SIG-M5 (cell line): ENCODE measurements around the gene CEBPZ.
"Not testable (repeated sequence)": the region's sequence is repeated elsewhere in the genome, so short reads cannot be mapped to it uniquely, and the experiment has no call there.

Experiments
- DNase-seq: peaks from one replicate; lab custom pipeline; 2025; lab: John Stamatoyannopoulos, UW

Gene CEBPZ, protein sequence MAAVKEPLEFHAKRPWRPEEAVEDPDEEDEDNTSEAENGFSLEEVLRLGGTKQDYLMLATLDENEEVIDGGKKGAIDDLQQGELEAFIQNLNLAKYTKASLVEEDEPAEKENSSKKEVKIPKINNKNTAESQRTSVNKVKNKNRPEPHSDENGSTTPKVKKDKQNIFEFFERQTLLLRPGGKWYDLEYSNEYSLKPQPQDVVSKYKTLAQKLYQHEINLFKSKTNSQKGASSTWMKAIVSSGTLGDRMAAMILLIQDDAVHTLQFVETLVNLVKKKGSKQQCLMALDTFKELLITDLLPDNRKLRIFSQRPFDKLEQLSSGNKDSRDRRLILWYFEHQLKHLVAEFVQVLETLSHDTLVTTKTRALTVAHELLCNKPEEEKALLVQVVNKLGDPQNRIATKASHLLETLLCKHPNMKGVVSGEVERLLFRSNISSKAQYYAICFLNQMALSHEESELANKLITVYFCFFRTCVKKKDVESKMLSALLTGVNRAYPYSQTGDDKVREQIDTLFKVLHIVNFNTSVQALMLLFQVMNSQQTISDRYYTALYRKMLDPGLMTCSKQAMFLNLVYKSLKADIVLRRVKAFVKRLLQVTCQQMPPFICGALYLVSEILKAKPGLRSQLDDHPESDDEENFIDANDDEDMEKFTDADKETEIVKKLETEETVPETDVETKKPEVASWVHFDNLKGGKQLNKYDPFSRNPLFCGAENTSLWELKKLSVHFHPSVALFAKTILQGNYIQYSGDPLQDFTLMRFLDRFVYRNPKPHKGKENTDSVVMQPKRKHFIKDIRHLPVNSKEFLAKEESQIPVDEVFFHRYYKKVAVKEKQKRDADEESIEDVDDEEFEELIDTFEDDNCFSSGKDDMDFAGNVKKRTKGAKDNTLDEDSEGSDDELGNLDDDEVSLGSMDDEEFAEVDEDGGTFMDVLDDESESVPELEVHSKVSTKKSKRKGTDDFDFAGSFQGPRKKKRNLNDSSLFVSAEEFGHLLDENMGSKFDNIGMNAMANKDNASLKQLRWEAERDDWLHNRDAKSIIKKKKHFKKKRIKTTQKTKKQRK

DNA sequence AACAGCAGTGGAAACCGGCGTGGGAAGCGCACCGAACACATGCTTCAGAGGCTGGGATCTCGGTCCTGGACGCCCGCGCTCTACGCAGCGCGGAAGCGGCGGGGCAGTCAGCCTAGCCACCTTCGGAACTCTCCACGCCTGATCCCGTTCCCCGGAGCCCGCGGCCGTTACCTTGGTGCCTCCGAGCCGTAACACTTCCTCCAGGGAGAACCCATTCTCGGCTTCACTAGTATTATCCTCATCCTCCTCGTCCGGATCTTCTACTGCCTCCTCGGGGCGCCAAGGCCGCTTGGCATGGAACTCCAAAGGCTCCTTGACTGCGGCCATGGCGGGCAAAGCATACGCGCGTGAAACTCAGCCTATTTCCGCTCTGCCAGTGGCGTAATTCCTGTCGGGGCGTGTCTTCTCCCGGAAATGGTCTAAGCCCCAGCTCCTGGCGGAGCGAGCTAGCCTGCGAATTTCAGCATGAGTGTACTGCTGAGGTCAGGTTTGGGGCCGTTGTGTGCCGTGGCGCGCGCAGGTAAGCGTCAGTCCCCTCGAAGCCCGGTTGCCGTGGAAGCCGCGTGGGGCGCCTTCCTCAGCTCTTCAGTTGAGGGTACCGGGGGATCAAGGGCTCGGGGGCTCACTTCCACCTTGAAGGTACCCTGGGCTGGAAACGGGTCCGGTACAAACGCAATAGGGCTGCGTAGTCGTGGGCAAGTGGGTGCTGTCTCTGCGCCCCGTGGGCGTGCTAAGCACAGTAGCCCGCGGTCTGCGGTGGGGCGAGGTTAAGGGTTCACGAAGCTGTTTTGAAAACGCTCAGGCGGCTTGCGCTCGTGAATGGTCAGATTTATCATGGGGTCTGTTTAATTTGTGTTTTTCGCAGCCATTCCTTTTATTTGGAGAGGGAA is at the start of gene CEBPZ, which contains the start of gene NDUFAF7:
TSS of gene CEBPZ (minus strand) at position 356 of the 890 bp plus-strand sequence. CDS start at position 327, 29 bp downstream.
TSS of gene NDUFAF7 (plus strand) at position 418 of the 890 bp plus-strand sequence. CDS start at position 466, 48 bp downstream.
- DNase-seq, result peak; percentile 82

DNA sequence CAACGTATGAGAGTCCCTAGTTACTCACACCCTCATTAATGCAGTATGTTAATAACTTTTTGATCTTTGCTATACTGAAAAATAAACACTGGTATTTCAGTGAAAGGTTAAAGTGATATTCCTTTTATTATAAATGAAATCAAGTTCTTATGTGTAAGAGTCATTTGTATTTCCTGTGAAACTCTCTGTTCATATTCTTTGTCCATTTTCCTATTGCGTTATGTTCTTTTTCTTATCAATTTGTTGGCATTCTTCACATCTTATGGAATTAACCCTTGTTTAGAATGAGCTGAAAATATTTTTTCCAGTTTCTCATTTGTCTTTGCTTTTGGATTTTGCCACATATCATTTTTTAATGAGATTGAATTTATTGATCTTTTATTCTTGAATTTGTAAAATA is 44.9 kb upstream of the CEBPZ start:
- no peak for DNase-seq

DNA sequence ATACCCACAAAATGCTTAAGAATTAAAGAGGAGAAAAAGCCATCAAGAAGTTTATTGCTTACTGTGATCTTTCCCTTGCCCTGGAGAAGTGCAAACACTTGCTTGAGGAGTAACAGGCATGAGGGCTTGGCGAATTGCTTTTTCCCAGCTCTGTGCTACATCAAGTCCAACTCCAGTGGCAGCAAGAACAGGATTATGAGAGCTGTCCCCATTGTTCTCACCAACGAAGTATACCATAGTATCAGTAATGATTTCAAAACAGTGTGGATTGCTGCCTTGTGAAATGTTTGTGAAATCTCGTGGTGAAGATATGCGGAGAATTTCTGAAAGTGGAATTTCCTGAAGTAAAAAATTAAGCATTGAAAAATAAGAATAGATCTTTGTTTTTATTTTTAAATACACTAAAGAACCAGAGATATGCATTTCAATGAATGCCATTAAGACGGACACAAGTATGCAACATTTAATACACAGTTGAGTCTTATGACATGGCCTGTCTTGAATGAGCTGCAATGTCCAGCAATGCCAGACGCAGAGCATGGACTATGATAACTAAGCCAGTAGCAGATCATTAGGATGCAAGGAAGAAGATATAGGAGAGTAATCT is 43.1 kb upstream of the CEBPZ start:
- no peak for DNase-seq

DNA sequence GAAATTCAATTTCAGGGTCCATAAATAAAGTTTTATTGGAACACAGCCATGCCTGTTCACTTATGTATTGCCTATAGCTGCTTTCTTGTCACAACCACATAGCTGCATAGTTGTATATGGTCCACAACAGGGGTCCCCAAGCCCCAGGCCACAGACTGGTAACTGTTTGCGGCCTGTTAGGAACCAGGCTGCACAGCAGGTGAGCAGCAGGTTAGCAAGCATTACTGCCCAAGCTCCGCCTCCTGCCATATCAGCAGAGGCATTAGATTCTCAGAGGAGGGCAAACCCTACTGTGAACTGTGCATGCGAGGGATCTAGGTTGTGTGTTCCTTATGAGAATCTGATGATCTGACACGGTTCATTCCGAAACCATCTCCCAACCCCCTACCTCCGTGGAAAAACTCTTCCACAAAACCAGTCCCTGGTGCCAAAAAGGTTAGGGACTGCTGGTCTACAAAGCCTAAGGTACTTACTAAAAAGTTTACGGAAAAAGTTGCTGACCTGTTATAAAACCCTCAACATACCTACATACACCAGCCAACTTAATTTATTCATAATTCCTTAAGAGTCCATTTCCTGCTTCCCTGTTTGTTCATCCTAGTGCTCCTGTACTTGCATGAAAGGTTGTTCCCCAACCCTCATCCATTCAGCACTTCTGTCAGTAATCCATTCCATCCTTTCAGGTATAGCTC is 40.1 kb upstream of the CEBPZ start:
- DNase-seq, result no peak

DNA sequence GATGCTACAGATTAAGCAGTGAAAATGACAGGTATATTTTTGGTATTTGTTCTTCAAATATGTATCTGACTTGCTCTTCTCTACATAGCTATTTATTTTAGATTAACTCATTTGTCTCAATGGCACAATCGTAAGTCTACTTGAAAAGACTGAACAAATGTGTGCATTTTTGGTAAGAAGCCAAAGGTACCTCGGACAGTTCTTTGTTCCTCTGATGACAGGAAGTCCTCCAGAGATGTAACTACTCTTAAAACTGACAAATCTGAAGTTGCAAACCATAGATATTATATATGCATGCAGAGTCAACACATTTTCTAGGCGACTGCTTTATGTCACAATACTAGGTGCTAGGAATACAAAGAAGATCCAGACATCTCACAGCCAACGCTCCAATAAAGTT is 36.7 kb upstream of the CEBPZ start:
- no peak for DNase-seq

DNA sequence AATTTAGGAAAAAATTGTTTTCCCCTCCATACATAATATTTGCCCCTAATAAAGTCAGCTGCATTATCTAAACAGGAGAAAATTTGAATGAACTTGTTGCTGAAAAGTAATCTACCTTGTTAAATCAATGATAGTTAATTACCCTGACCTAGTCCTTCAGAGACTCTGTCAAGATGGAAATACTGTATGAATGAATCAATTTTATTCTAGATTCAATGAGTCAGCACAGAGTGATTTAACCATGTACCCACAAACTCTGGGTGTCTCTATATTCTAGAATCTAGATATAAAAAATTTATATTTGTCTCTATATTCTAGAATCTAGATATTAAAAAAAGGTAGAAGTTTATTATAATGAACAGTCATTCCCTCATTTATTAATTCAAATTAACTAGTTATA is 36.3 kb upstream of the CEBPZ start:
- no peak for DNase-seq

DNA sequence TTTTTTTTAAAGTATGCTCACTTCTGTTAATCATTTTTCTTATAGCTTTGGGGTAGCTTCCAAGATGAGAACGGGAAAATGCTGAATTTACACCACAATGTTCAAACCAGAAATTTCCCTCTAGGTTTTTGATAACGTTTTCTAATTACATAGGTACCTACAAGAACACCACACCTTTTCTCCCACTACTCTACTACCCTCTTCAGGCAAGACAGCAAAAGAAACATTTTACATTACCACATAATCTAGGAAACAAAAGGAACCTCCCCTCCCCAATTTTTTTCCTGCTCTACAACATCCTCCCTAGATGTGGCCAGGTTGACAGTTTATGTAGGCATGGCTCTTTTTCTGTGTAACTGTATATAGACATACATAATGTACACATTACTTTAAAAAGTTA is 32.4 kb upstream of the CEBPZ start:
- DNase-seq, result no peak

DNA sequence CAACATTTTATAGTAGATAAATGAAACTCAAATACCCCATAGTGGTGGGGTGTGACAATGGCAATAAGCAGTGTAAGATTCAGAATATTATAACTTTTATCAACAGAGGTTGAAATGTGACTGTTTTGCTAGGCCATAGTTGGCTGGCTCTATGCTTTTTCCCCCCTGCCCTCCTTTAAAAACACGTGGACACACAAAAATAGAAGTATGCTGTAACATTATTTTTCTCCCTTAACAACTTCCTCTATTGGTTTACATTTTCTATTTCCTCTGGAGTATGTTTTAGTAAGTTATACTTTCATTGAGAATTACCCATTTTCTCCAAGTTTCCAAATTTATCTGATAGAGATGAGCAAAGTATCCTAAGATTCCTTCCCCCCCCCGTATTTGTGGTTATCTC is 31.1 kb upstream of the CEBPZ start:
- no peak for DNase-seq

DNA sequence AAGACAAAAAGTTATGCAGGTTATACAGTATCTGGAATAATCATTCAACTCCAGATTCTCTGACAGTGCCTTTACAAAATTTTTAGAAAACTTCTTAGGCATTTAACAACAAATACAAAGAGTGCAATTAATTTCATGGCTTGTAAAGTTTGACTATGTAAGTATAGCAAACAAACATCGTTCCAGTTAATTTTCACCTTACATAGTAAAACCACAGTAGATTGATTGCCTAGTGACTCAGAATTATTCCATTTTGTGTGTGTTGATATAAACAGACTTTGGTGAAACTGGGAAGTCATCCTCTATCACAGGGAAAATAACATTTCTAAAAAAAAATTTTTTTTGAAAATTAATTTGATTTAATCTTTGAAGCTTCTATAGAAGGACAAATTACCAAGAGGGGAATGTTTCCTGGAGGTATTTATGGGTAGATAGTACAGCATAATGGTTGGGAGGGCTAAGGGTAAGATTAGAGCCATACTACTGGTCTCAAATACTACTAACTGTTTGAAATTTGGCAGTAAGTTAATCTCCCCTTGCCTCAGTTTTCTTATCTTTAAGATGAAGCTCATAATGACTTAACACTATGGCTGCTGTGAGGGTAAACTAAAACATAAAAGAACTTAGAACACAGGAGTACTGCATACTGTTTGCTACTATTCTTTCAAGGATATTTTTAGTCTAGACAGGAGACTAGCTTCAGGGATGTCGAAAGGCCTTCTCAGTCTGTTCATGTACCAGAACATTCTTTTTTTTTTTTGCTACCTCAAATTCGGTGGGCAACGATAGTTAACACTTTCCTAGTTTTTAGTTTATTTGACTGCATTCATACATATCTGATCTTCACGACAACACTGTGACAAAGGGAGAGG is 19.7 kb upstream of the CEBPZ start:
- no peak for DNase-seq

DNA sequence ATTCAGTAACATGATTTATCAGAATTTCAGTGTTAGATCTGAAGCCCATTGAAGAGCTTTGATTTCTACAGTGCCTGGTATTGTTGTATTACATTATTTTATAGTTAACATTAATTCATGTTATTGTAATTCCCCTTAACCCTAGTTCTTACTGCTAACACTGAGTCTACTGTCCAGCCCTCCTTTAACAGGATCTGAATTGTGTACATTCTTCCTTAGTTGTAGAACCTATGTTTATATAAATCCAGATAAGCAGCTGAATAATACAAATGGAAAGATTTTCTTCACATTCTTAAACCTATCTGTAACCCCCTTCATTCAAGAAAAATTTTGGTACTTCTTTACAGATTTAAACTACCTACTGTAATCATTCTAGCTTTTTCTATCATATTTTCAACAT is 14.8 kb upstream of the CEBPZ start:
- no peak for DNase-seq

DNA sequence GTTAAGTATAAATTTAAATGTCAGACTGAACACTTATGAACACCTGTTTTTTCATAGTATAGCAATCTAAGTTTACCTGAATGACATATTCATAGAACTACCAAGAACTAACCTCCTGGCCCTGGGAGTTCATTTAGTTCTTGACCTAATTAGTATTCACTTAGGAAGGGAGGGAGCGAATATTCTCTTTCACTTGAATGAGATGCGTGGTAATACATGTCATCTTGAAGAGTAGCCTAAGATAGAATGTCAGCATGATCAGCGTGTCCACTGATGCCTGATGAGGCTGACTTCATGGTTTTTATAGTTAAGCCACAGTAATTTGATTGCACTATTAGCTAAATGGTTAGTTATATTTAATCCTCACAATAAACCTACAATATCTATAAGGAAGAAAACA is 13.4 kb upstream of the CEBPZ start:
- no peak for DNase-seq

DNA sequence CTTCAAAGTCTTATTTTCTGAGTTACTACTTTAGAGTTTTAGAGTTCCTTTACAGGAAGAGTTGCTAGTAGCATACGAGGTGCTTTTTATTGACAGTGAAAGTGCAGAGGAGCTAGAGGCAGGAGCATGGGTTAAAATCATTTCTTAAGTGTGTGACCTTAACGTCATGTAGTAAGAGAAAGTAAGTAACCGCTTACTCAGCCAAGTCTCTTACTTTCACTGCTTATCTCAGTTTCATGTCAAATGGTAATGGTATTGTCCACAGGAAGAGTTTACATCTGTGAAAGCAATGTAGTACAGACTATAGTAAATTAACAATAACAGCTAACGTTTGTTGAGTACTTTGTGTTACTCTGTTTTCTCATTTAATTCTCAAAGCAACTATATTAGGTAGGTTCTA is 12.6 kb upstream of the CEBPZ start:
- no peak for DNase-seq

DNA sequence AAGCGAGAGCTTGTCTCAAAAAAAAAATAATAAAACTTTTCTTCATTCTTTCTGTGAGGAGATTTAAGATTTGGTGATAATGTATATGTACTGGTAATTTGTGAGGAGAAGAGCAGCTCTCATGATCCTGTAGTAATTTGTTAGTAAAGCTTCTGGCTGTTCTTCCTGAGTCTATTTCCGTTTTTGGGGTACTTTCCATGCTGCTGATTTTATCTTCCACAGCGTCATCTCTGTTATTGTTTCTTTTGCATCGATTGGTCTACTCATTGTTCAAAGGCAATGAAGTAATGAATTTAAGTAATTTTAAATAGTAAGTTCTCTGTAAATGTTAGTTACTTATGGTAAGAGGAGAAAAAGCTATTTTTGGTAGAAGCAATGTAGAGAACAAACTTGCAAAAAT is 12.0 kb upstream of the CEBPZ start:
- no peak for DNase-seq

DNA sequence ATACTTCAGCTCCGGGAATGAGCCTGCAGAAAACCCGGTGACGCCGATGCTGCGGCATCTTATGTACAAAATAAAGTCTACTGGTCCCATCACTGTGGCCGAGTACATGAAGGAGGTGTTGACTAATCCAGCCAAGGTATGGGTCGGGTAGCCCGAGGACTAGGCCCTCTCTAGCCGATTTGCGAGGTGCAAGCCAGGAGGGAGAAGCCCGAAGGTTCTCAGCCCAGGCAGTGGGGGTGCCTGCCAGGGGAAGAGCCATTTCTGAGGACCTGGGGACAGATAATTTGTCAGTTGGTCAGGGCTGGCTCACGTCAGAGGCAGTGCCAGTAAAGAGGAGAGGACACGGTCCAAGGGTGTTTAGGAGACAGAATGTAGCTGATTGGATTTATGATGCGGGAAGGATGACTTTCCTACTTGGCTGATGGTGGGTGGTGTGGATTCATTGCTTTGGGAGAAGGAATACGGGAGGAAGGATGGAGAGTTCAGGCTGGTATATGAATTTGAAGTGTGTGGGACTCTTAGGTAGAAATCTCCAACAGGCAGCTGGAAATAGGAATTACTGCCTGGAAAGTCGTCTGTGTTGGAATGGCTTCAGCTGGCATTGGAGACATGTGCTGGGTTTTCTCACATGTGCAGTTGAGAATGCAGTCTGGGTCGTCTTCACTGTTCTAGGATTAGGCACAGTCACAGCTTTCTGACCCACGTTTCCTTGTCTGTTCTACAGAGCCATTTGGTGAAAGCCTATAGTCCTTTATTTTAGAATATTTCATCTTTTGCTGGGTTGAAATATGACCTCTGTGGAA is 936 bp upstream of the CEBPZ start:
- no peak for DNase-seq

DNA sequence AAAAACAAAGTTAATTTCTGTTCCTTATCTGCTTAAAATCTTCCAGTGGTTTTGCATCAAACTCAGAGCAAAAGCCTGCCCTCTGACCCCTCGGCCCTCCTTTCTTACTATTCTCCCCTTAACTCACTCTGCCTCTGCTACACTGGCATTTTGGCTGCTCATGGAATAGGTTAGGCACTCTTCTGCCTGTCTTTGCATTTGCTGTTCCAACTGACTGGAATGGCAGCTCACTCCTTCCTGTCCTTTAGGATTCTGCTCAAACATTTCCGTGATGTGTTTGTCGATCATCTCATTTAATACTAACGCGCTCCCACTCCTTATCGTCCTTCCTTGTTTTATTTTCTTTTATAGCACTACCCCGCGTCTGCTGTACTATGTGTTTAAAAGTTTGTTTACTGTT is 815 bp downstream of the CEBPZ start:
- DNase-seq, result no peak

DNA sequence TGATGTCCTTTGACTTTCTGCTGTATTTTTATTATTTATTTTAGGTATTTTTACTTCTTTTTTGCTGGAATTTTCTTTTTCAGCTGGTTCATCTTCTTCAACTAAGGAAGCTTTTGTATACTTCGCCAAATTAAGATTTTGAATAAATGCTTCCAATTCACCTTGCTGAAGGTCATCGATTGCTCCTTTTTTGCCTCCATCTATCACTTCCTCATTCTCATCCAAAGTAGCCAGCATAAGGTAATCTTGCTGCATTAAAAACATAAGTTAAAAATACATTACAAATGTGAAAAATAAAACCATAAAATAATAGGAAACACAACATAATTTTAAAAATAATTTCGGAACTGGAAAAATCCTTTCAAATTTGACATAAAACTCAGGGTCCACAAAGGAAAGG is 2.6 kb downstream of the CEBPZ start:
- no peak for DNase-seq

DNA sequence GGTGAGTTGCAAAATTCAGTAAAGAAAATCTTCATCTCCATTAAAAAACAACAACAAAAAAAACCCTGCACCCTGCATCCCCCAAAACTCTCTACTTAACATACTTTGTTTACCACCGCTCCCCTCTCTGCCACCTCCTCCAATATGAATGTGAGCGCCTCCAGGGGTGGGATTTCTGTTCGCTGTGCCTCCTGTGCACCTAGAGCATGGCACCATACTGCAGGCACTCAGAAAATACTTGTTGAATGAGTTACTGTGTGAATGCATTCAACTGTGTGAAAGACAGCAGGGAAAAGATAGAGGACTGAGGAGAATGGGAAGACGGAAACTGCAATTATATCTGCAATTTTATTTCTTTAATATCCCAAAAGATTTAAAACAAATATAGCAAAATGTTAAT is 4.5 kb downstream of the CEBPZ start:
- no peak for DNase-seq

DNA sequence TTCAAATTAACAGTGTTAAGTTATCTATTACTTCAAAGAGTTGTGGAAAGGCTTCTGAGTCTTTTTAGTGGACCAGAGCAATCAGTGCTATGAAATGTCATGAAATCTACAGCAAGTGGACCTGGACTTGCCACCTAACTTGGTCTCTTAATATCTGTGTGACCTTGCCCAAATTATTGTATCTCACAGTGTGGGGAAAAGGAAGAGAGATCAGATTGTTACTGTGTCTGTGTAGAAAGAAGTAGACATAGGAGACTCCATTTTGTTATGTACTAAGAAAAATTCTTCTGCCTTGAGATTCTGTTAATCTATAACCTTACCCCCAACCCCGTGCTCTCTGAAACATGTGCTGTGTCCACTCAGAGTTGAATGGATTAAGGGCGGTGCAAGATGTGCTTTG is 6.3 kb downstream of the CEBPZ start:
- DNase-seq, result not testable (repeated sequence)

DNA sequence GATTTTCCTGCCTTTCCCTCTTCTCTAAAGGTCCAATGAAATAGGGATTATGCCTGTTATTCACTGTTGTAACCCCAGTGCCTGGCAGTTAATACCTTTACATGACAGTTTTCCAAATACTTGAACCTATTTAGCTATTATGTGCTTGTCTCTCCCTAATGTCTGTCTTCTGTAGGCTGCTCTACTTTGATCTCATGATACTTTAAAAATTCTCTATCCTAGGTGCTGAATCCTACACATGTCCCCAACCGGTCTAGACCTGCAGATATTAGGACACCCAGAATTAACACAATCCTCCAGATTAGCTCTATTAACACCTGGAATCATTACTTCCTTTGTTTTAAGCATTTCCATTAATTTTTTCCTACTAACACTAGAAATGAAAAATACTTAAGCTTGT is 7.3 kb downstream of the CEBPZ start:
- DNase-seq, result no peak
